HG03097 (cell line): ENCODE data around the gene NR2C1.
"Not testable (repeated sequence)": the region's sequence is repeated elsewhere in the genome, so short reads cannot be mapped to it uniquely, and the experiment has no call there.

Source experiments
- ATAC-seq: cut with Tn5 transposase; IDR thresholded peaks from one replicate; pipeline ENCODE4 v1.9.1; 2021; ENCODE audit not compliant: unreplicated experiment, low FRiP score

The NR2C1 gene

GRCh38 chr12:95072900-95073697 lies at the start of gene NR2C1:
NR2C1 (minus strand) TSS chr12:95073618; CDS start chr12:95067384, 6,234 bp downstream.
- peak; percentile 83 for ATAC-seq

- no peak for ATAC-seq
Measured at GRCh38 chr12:95118788-95119179, 45.4 kb upstream of the NR2C1 start.

DNA sequence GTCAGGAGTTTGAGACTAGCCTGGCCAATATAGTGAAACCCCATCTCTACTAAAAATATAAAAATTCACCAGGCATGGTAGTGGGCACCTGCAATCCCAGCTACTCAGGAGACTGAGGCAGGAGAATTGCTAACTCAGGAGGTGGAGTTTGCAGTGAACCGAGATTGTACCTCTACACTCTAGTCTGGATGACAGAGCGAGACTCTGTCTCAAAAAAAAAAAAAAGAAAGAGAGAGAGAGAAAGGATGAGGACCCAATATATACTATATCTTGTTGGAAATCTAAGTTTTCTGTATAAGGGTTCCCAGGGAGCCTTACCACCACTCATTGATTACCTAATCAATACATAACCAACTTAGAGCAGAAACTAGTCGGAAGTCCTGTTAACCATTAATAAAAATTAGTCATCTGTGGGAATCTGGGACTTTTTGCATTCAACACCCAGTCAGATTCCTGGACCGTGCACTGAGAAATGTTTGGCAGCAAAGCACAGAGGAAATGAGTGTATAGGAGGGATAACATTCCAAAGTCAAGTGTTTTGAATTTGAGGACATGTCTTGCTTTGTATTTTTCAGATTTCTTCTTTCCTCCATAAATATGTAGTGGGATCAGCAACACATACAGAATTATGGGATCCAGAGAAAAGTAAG lies 44.8 kb upstream of the NR2C1 start:
- ATAC-seq: no peak

- ATAC-seq: peak; percentile 66
Measured at GRCh38 chr12:95117178-95117599, 43.8 kb upstream of the NR2C1 start.

GRCh38 chr12:95116773-95117172 lies 43.4 kb upstream of the NR2C1 start:
- ATAC-seq: no peak

- ATAC-seq: no peak
Measured at GRCh38 chr12:95116341-95116740, 42.9 kb upstream of the NR2C1 start.

DNA sequence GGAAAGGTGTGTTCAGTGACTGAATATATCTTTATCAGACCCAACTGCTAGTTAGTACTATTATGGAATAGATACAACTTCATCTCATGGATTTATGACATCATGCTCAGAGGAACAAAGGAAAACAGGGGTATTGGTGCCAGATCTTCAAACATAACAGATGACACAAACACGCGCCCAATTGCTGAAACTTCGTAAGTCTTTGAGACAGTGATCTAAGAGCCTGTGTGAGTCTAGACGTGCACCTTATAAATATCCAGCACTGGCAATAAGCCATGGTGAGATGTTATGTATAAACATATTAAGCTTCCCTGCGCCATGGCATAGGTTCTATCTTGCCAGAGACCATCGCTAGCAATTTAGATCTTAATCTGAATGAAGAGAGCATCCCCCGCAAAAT lies 42.2 kb upstream of the NR2C1 start:
- no peak for ATAC-seq

GRCh38 chr12:95114766-95115405 lies 41.5 kb upstream of the NR2C1 start:
- no peak for ATAC-seq

GRCh38 chr12:95107362-95107761 lies 33.9 kb upstream of the NR2C1 start:
- no peak for ATAC-seq

DNA sequence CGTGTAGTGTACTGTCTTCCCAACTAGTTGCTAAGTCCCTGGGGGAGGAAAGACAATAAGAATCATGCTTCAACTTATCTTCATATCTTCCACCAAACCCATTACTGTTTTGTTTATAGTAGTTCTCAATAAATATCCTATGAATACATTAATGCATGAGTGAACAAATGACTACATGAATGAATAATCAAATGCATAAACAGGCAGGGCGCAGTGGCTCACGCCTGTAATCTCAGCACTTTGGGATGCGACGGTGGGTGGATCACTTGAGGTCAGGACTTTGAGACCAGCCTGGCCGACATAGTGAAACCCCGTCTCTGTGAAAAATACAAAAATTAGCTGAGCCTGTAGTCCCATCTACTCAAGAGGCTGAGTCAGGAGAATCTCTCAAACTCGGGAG lies 32.1 kb upstream of the NR2C1 start:
- ATAC-seq: no peak

DNA sequence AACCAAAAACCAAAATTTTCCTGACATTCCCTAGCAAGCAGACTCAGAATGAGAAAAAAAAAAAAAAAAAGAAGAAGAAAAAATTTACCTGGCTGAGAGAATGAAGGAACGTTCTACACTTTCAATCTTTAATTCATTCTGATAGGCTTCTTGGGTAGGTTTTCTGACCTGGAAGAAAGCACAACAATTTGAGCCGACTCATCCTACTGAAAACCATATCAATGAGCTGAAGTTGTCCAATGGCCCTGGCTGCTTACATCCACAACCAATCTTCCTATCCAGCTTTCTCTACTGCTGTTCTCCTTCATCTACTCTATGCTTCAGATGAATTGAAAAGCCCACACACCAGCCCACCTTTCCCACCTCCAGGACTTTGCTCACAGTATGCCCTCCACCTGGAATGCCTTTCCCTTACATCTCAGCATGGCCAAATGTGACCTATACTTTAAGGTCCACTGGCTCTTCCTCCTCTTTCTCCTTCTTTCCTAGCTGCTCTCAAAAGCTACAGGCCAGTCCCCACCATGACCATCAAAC lies 31.6 kb upstream of the NR2C1 start:
- ATAC-seq: no peak

DNA sequence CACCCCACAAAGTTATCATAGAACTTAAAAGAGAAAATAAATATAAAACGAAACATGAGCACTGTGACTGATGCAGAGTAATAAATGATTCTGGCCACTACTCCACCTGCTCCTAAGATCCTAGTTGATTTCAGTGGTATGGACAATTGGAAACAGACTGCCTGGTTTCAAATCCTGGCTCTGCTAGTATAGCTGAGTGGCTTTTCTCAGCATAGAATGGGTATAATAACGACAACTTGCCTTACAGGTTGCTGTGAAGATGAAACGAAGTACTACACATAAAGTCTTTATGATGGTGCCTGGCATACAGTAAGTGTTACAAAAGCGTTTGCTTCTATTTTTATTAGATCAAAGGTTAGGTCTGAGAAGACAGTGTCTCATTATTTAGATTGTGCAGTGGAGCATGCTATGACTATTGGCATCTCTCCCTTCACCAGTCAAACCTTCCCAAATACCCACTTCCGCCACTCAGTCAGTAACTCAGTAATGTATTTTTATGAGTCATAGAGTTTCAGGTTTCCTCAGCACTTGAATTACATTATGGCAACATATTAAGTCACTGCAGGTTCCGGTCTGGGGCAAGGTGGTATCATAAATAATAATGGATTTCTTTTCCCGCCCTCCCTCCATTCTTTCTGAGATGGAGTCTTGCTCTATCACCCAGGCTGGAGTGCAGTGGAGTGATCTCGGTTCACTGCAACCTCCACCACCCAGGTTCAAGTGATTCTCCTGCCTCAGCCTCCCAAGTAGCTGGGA lies 29.7 kb upstream of the NR2C1 start:
- peak; percentile 97 for ATAC-seq

DNA sequence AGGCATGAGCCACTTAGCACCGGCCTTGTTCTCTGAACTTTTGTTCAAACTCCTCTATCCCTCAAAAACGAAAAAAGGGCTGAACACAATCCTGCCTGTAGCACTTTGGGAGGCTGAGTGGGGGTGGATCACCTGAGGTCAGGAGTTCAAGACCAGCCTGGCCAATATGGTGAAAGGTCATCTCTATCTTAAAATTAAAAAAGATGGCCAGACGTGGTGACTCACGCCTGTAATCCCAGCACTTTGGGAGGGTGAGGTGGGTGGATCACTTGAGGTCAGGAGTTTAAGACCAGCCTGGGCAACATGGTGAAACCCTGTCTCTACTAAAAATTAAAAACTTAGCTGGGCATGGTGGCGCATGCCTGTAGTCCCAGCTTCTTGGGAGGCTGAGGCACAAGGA lies 28.5 kb upstream of the NR2C1 start:
- ATAC-seq: not testable (repeated sequence)

GRCh38 chr12:95100264-95101190 lies 27.1 kb upstream of the NR2C1 start:
- no peak for ATAC-seq

DNA sequence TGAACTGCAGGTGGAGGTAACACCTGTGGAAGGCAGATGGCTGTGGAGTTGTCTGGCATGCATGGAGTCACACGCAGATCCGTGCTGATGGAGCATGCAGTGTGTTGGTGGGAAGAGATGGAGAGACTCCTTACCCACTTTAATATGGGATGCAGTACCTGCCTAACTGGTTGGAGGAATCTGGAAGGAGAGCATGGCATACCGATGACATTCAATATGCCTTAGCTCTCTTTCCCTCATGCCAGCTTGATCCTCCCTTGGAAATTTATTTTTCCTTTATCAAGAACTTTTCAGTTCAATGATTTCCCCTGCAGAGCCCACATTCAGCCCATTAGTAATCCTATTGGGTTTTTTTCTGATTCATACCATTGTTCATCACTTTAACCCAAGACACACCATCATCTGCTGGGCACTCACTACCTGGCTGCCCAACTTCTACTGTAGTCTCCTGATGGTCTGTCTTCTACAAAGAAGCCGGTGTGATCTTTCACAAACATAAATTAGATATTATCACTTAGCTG lies 25.9 kb upstream of the NR2C1 start:
- no peak for ATAC-seq

DNA sequence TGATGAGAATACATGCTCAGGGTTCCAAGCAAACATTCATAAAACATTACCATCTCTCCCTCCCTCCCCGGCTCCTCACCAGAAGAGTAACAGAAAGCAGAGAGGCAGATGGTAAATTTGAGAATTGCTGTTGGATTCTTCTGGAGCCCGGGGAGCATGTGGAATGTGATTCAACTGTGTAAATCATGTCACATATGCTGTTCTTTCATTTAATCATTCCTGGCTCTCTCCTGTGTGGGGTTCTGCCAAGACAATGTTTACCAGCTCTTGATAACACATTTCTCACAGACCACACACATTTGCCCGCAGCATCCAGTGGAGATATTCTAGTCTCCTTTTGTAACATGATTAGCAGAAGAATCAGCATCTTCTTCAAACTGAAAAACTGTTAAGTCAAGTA lies 23.4 kb upstream of the NR2C1 start:
- ATAC-seq: no peak

- no peak for ATAC-seq
Measured at GRCh38 chr12:95096378-95096777, 23.0 kb upstream of the NR2C1 start.

GRCh38 chr12:95095866-95096265 lies 22.4 kb upstream of the NR2C1 start:
- ATAC-seq: not testable (repeated sequence)

DNA sequence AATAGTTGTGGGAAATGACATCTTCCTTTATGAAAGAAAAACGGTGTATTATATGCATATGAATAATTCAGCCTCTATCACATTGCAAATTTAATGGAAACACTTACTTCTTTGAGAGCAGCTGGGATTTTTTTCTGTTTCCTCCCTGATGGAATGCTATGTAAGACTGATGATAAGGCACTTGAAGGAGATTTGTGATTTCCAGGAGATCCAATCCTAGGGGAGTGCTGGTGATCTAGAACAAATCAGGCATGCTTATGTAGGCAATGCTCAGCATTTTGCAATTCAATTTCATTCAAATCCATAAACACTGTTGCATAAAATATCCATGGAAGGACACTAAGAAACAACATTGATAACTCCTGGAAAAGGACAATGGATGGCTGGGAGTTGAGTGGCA lies 16.0 kb upstream of the NR2C1 start:
- ATAC-seq: no peak
